Rectal smooth muscle tissue (tissue), 1 donor: ENCODE measurements around the gene FIGNL2.

Source experiments
- H3K27ac ChIP-seq: one replicate; pipeline ENCODE4 v1.7.0; 2013; ENCODE audit warnings: low read depth, low read length, inconsistent platforms
- H3K27me3 ChIP-seq: one replicate; pipeline ENCODE4 v1.7.0; 2013; ENCODE audit warnings: low read length; ENCODE audit not compliant: control insufficient read depth, insufficient read depth
- H3K36me3 ChIP-seq: one replicate; pipeline ENCODE4 v1.7.0; 2013; ENCODE audit warnings: low read length; ENCODE audit not compliant: control insufficient read depth, insufficient read depth
- H3K4me1 ChIP-seq: one replicate; pipeline ENCODE4 v1.7.0; 2013; ENCODE audit warnings: low read length; ENCODE audit not compliant: control insufficient read depth, insufficient read depth
- H3K4me3 ChIP-seq: one replicate; pipeline ENCODE4 v1.7.0; 2013; ENCODE audit warnings: low read length
- H3K9ac ChIP-seq: one replicate; pipeline ENCODE4 v1.7.0; 2013; ENCODE audit warnings: low read length

Gene FIGNL2

GRCh38 chr12:51871126-51871525, 22.6 kb upstream of the FIGNL2 start:
- Histone ChIP-seq H3K4me3 (no peak overlapping the region), H3K27ac (no peak overlapping the region), H3K9ac (no peak overlapping the region), H3K4me1 (no peaks in the 10 kb centered on the region), H3K27me3 (peaks cover 8% of the 10 kb centered on the region), H3K36me3 (no peaks in the 10 kb centered on the region)

GRCh38 chr12:51870504-51870903, 22.0 kb upstream of the FIGNL2 start:
- Histone ChIP-seq H3K27ac (no peak overlapping the region), H3K36me3 (no peaks in the 10 kb centered on the region), H3K4me1 (no peaks in the 10 kb centered on the region), H3K27me3 (peaks cover 12% of the 10 kb centered on the region), H3K9ac (no peak overlapping the region), H3K4me3 (no peak overlapping the region)

GRCh38 chr12:51869931-51870330, 21.4 kb upstream of the FIGNL2 start:
- Histone ChIP-seq H3K9ac (no peak overlapping the region), H3K4me1 (no peaks in the 10 kb centered on the region), H3K27ac (no peak overlapping the region), H3K4me3 (no peak overlapping the region), H3K36me3 (no peaks in the 10 kb centered on the region), H3K27me3 (peaks cover 15% of the 10 kb centered on the region)

- Histone ChIP-seq H3K27me3 (peaks cover 15% of the 10 kb centered on the region), H3K4me3 (no peak overlapping the region), H3K9ac (no peak overlapping the region)
Measured at GRCh38 chr12:51869496-51869865, 21.0 kb upstream of the FIGNL2 start.

GRCh38 chr12:51868821-51869495, 20.4 kb upstream of the FIGNL2 start:
- Histone ChIP-seq H3K27ac (no peak overlapping the region), H3K36me3 (no peaks in the 10 kb centered on the region), H3K4me1 (no peaks in the 10 kb centered on the region), H3K4me3 (peak overlapping the region; percentile 56), H3K27me3 (peaks cover 15% of the 10 kb centered on the region), H3K9ac (no peak overlapping the region)

More at GRCh38 chr12:51869496-51869865, 21.0 kb upstream of the FIGNL2 start:
- no peaks in the 10 kb centered on the region for H3K4me1 ChIP-seq
- H3K27ac ChIP-seq: no peak overlapping the region
- no peaks in the 10 kb centered on the region for H3K36me3 ChIP-seq

GRCh38 chr12:51867796-51868428, 19.4 kb upstream of the FIGNL2 start:
- Histone ChIP-seq H3K4me3 (no peak overlapping the region), H3K27ac (no peak overlapping the region), H3K9ac (no peak overlapping the region), H3K4me1 (no peaks in the 10 kb centered on the region), H3K36me3 (no peaks in the 10 kb centered on the region), H3K27me3 (peaks cover 15% of the 10 kb centered on the region)

- Histone ChIP-seq H3K9ac (no peak overlapping the region), H3K4me1 (no peaks in the 10 kb centered on the region), H3K27ac (no peak overlapping the region), H3K4me3 (no peak overlapping the region), H3K27me3 (peaks cover 15% of the 10 kb centered on the region), H3K36me3 (no peaks in the 10 kb centered on the region)
Measured at GRCh38 chr12:51867371-51867770, 18.9 kb upstream of the FIGNL2 start.

- H3K27ac ChIP-seq: no peak overlapping the region
- H3K4me1 ChIP-seq: no peaks in the 10 kb centered on the region
- H3K9ac ChIP-seq: no peak overlapping the region
- peaks cover 15% of the 10 kb centered on the region for H3K27me3 ChIP-seq
- no peak overlapping the region for H3K4me3 ChIP-seq
- no peaks in the 10 kb centered on the region for H3K36me3 ChIP-seq
Measured at GRCh38 chr12:51866762-51867161, 18.2 kb upstream of the FIGNL2 start.

- Histone ChIP-seq H3K27ac (no peak overlapping the region), H3K27me3 (peaks cover 15% of the 10 kb centered on the region), H3K4me1 (no peaks in the 10 kb centered on the region), H3K36me3 (no peaks in the 10 kb centered on the region), H3K4me3 (no peak overlapping the region), H3K9ac (no peak overlapping the region)
Measured at GRCh38 chr12:51866324-51866723, 17.8 kb upstream of the FIGNL2 start.

GRCh38 chr12:51865757-51866270, 17.3 kb upstream of the FIGNL2 start:
- no peaks in the 10 kb centered on the region for H3K4me1 ChIP-seq
- peaks cover 15% of the 10 kb centered on the region for H3K27me3 ChIP-seq
- H3K4me3 ChIP-seq: no peak overlapping the region
- H3K9ac ChIP-seq: no peak overlapping the region
- H3K27ac ChIP-seq: no peak overlapping the region
- H3K36me3 ChIP-seq: no peaks in the 10 kb centered on the region

GRCh38 chr12:51864833-51865670, 16.5 kb upstream of the FIGNL2 start:
- H3K4me1 ChIP-seq: no peaks in the 10 kb centered on the region
- H3K27ac ChIP-seq: no peak overlapping the region
- no peak overlapping the region for H3K4me3 ChIP-seq
- H3K27me3 ChIP-seq: peaks cover 15% of the 10 kb centered on the region
- no peak overlapping the region for H3K9ac ChIP-seq
- H3K36me3 ChIP-seq: no peaks in the 10 kb centered on the region
